D721Med (cell line): Measurements from ENCODE around the gene MRE11.
"Not testable (repeated sequence)": the region's sequence is repeated elsewhere in the genome, so short reads cannot be mapped to it uniquely, and the experiment has no call there.

Experiments used
- DNase-seq: peaks from one replicate; pipeline ENCODE4 v3.0.0; 2011; ENCODE audit warnings: low spot score; ENCODE audit not compliant: insufficient read length
- FAIRE-seq: peaks from 2 replicates; lab custom pipeline; 2011; peaks lifted over from hg19 to GRCh38; lab: Jason Lieb, UNC
- TF ChIP-seq, protein P1 (sequence below): IDR thresholded peaks from 2 replicates; pipeline ENCODE4 v1.5.1; 2012; ENCODE audit warnings: mild to moderate bottlenecking, control low read depth; ENCODE audit not compliant: insufficient read depth; ENCODE audit errors: missing control alignments

MRE11 gene

DNA sequence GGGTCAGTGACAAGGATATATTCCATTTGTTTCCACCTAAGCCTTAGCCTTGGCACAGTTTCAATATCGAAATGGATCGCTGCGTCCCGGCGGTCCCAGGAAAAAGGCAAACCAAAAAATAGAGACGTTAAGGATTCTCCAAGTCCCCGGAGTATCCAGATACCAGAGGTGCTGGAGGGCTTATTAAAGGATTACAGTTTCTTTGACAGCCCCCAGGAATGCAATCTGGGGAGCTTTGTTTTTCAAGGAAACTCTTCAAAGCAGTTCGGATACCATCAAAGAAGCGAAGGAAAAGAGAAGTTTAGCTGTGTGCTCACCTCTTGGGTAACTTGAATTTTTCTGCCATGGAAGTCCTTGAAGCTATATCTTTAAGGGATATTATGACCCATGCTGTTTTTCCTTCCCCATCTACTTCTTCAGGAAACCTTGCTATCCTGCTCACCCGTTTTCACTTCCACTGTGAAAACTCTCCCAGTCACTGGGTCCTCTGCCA is 91.8 kb downstream of the MRE11 start:
- no peak for FAIRE-seq
- DNase-seq = no peak
- TF ChIP-seq, protein P1, sequence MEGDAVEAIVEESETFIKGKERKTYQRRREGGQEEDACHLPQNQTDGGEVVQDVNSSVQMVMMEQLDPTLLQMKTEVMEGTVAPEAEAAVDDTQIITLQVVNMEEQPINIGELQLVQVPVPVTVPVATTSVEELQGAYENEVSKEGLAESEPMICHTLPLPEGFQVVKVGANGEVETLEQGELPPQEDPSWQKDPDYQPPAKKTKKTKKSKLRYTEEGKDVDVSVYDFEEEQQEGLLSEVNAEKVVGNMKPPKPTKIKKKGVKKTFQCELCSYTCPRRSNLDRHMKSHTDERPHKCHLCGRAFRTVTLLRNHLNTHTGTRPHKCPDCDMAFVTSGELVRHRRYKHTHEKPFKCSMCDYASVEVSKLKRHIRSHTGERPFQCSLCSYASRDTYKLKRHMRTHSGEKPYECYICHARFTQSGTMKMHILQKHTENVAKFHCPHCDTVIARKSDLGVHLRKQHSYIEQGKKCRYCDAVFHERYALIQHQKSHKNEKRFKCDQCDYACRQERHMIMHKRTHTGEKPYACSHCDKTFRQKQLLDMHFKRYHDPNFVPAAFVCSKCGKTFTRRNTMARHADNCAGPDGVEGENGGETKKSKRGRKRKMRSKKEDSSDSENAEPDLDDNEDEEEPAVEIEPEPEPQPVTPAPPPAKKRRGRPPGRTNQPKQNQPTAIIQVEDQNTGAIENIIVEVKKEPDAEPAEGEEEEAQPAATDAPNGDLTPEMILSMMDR = no peak

DNA sequence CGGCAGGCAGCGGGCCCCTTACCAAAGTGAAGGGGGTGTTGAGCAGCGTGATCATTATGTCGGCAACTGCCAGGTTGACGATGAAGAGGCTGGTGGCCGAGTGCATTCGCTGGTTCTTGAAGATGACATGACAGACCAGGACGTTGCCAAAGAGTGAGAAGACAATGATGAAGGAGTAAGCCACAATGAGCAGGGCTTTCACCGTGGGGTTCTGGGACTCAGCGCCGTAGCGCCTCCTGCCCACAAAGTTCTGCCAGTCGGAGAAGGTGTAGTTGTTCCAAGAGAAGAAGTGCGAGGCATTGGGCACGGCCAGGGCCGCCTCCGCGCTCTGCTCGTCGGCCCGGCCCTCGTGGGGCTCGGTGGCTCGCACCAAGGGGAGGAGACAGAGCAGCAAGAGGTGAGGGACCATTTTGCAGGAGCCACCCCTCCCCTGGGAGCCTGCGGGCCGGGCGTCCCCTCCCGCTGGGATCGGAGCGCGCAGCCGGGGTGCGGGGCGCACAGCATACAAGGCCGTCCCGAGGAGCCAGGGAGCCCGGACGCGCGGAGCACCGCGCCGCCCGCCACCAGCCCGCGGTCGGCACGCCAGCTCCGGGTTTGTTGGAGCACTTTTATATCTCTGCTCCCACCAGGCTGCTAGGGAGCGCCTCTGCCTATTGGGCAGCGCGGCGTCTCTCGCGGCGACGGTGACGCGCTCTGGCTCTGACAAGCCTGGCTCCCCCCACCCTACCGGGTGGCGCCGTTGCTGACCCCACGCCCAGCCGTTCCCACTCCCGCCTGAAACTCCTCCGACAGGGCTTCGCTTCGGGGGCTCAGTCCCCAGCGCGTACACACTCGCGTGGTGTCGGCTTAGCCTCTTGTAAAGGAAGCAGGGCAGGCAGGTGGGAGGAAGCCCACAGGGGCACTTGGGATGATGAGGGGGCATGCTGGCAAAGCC is 92.5 kb downstream of the MRE11 start, which contains the start of gene GPR83:
TSS of gene GPR83 (minus strand) at position 581 of the 934 bp plus-strand sequence. CDS start at position 409, 172 bp downstream.
- no peak for DNase-seq
- no peak for FAIRE-seq
- TF ChIP-seq, protein P1 = no peak

GRCh38 chr11:94400457-94400838 is 93.2 kb downstream of the MRE11 start:
- DNase-seq (no peak), FAIRE-seq (no peak)
- TF ChIP-seq, protein P1 = no peak

- TF ChIP-seq, protein P1 = no peak
Measured at GRCh38 chr11:94400050-94400449, 93.6 kb downstream of the MRE11 start.

GRCh38 chr11:94398101-94398500 is 95.5 kb downstream of the MRE11 start:
- TF ChIP-seq, protein P1 = no peak
- FAIRE-seq = no peak

More at GRCh38 chr11:94400050-94400449, 93.6 kb downstream of the MRE11 start:
- FAIRE-seq = no peak
- DNase-seq = no peak

DNA sequence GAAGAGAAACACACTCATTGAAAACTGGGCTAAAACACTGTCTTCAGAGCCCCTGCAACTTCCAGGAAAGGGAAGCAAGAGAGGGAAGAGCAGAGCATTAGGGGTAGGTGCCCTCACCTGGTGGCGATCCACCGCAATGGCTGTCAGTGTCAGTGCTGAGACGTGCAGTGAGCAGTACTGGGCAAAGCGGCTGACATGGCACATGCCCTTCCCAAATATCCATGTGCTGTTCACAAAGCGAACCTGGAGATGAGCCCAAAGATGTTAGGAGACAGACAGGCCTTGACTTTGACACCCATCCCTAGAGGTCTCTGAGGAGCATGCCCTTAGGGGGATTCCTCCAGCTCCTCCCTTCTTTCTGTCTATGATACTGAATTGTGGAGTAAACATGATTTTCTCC is 97.4 kb downstream of the MRE11 start:
- TF ChIP-seq, protein P1 = no peak
- FAIRE-seq (no peak), DNase-seq (no peak)

More at GRCh38 chr11:94398101-94398500, 95.5 kb downstream of the MRE11 start:
- no peak for DNase-seq

- not testable (repeated sequence) for FAIRE-seq
Measured at GRCh38 chr11:94391937-94392336, 101.7 kb downstream of the MRE11 start.

More at GRCh38 chr11:94391937-94392336, 101.7 kb downstream of the MRE11 start:
- DNase-seq = not testable (repeated sequence)
